Measurements from ENCODE around the gene ZNF431.
"Not testable (repeated sequence)": the region's sequence is repeated elsewhere in the genome, so short reads cannot be mapped to it uniquely, and the experiment has no call there.

Gene ZNF431

DNA sequence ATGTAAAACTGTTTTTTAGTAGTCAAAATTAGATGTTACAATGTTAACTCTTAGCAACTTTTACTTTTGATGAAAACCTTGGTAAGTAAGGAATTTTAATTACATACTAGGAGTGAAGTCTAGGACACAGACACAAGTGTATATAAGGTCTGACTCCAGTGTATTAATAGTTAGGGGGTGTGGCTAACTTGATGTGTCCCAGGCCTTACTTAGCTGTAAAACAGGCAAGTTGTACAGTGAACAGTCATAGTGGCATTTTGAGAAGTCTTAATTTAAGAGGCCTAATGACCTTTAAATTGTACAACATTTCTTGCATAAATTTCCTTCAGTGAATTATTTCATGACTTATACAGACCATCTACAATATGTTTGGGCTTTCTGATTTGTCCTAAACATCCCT lies 6.8 kb downstream of the ZNF431 start:
- DNase-seq = no peak

DNA sequence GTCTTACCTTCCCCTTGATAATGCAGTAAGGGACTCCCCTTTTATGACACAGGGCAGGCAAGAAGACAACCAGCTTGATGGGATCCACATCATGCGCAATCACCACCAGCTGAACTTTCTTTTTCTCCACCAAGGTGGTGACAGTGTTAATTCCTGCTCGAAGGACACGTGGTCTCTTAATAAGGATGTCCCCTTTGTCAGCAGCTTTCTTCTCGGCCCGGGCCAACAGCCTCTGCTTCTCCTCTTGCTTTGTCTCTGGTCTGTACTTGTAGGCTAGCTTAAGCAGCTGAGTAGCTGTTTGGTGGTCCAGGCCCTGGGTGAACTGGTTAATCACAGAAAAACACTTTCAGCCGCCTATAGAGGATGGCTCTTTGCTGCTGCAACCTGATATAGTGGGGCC lies 8.0 kb downstream of the ZNF431 start:
- no peak for DNase-seq

DNA sequence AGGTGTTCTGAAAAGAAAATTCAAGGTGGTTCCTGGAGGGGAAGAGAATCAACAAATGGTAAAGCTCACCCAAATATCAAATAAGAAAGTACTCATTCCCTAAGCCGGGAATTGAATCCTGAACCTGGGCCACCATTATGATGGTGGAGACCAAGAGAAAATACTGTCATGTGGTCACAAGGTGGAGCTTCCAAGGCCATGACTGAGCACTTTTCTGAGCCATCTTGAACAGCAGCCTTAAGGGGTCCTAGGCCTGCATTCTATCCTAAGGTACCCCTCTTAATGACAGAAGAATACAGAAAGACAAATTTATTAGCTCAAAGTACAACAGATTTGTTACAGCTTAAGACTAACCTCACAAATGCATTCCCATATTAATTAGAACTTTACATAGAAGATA lies 9.6 kb downstream of the ZNF431 start:
- DNase-seq = no peak

DNA sequence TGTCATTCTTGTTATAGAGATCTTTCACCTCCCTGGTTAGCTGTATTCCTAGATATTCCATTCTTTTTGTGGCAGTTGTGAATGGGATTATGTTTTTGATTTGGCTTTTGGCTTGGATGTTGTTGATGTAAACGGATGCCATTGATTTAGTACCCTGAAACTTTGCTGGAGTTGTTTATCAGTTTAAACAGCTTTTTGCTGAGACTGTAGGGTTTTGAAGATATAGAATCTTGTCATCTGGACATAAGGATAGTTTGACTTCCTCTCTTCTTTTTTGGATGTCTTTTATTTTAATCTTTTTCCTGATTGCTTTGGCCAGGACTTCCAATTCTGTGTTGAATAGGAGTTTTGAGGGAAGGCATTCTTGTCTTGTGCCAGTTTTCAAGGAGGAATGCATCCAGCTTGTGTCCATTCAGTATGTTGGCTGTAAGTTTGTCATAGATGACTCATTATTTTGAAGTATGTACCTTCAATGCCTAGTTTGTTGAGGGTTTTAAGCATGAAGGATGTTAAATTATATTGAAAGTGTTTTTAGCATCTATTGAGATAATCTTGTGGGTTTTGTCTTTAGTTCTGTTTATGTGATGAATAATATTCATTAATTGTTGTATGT lies 16.8 kb downstream of the ZNF431 start:
- DNase-seq = no peak

DNA sequence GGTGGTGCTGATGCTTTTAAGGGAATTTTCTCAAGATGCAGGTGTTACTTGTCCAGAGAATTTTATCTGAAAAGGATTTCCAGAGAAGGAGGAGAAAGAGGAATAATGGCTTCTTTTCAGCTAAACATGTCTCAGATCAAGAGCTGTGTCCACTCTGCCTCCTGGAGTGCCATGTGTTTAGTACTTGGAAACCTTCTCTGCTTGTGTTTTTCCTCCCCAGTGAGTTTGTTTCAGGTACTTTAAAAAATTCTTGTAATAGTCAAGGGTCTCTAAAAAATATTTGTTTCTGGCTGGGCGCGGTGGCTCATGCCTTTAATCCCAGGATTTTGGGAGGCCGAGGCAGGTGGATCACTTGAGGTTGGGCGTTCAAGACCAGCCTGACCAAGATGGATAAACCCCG lies 22.7 kb downstream of the ZNF431 start:
- DNase-seq = no peak

DNA sequence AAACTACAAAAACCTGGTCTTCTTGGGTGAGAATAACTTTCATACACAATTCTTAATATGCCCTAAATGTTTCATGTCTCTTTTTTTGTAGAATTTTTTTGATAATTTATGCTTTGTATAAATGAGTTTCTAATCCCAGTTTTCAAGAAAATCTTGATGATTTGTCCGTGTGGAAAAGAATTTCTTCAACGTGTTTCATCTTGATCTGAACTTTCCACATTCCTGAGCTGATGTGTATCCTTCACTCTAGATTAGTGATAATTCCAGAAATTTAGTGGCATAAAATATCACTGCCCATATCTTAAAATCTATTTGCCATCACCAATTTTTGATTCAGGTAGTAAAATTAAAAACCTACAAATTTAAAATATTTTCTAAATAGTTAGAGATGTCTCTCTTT lies 24.6 kb downstream of the ZNF431 start:
- no peak for DNase-seq

DNA sequence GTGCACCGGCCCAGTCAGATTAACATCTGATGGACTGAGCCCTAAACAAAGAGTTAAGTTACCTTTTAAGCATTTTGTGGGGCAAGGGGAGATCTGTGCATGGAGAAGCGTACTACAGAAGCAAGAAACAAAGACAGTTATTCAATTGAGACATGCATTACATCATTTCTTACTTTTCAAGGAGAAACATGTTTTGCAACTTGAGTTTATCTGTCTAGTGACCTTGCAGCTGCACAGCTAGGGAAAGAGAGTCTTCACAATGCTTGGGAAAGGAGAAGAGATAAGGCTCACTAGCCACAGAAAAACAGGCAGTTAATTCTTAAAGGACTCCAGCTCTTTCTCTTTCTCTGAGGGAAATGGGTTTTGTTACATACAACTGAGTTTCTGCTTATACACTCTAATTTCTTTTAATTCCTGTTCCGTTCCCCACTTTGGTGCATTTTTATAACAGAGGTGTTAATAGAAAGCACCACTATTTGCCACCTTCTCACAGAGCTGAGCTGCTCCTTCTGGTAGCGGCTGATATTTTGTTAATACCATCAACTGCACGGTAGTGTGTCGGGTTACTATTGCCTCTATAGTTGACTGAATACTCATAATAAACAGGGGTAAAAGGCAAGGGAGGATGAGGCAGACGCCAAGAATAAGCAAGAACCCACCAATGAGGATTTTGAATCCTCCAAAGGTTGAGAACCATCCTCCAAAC lies 55.9 kb downstream of the ZNF431 start:
- DNase-seq = no peak

DNA sequence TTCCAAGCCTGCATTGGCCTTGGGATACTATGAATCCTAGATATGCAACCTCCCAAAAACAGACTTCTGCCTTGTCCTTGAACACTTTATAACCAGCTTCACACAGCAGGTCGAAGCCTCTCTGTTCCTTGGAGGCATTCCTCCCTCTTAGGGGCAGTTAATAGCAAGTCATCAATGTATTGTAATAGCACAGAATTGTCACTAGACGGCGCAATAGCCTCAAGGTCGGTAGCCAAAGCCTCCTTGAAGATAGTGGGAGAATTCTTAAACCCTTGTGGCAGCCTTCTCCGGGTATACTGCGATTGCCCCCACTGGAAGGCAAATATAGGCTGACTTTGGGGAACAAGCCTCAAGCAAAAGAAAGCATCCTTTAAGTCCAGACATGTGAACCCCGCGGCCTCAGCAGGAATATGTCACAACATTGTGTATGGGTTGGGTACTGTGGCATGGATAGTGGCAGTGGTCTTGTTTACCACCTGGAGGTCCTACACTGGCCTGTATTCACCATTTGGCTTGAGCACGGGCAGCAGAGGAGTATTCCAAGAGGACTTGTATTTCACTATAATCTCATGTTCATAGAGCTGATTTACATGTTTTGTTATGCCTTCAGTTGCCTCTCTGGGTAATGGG lies 61.1 kb downstream of the ZNF431 start:
- DNase-seq = no peak

DNA sequence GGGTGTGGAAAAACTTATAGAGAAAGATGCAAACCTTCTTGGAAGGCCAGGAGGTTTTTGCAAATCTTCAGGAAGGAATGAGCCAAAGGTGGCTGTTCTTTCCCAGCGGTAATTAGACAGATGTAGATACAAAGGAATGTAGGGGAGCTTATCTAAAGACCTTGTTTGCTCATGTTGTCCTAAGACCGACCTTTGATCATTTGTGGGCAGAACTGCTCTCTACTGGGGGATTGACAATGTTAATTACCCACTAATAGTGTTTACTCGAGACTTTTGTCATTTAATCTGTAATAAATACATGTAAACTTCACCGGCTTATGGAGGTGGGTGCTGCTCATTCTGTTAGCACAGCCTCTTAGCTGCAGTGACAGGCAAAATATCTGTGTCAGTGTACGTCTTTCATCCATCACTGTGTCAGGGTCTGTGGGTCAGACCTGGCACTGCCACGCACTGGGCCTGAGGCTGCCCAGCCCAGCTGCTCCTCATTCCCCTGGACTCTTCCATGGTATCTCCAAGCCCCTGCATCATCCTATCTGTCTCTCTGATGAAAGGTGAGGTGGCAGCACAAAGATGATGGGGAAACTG lies 68.3 kb downstream of the ZNF431 start:
- DNase-seq = no peak

DNA sequence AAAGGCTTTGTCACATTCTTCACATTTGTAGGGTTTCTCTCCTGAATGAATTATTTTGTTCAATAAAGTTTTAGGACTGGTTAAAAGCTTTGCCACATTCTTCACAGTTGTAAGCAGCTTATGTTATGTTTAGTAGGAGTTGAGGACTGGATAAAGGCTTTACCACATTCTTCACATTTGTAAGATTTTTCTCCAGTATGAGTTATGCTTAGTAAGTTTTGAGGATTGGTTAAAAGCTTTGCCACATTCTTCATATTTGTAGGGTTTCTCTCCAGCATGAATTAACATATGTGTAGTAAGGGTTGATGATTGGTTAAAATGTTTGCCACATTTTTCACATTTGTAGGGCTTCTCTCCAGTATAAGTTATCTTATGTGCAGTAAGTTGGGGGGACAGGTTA lies 79.9 kb downstream of the ZNF431 start:
- no peak for DNase-seq

DNA sequence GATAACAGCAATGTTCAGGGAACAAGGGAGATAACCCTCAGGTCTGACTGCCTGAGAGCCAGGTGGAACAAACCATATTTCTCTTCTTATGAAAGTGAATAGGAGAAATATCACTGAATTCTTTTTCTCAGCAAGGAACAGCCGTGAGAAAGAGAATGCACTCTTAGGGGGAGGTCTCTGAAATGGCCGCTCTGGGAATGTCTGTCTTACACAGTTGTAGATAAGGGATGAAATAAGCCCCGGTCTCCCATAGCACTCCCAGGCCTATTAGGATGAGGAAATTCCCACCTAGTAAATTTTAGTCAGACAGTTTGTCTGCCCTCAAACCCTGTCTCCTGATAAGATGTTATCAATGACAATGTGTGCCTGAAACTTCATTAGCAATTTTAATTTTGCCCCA lies 88.1 kb downstream of the ZNF431 start:
- not testable (repeated sequence) for DNase-seq

DNA sequence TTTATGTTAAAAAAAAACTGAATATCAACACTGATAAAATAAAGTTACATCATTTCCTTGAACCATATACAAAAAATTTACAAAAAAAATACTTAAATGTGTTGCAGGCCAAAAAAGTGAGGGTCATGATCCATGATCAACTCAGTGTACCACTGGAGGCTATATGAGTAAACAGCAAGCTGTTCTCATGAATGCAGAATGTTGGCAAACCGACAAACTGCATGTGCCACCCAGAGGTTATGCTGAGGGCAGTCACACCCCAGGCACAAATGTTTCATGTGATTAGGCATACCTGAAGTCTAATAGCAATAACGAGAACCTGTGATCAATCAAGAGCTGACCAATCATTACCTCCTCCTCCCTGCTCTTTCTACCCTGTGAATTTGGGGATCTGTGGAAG lies 91.9 kb downstream of the ZNF431 start:
- no peak for DNase-seq

DNA sequence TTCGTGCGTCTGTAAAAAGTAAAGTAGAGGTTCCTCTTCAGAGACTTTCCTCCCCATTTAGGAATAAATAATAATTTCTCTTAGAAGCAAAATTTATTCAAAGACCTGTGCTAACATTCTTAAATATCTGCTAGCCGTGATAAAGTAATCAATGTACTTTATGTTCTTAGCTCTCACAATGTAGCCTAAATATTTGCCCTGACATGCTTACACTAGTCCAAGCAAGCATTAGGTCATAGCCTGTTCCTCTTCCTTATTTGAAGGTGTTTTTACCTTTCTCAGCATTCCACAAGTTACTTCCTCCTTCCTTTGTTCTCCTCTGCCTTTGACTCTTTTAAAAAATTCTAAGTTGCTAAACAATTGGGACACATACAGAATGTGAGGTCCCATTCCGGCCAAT lies 94.9 kb downstream of the ZNF431 start:
- DNase-seq = not testable (repeated sequence)

DNA sequence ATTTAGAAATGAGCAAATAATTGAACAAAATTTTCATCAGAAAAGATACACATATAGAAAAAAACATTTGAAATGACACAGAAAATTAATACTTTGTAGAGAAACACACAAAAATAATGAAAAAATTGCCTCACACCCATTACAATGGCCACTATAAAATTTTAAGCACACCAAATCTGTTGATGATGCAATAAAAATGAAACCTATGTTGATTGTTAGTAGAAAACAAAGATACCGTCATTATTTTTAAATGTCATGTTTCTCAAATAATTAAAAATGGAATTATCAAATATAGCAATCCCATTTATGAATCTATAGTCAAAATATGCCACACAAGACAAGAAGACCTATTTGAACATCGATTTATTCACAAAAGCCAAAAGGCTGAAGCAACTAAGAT lies 96.8 kb downstream of the ZNF431 start:
- no peak for DNase-seq
